Measurements from ENCODE around the gene VAMP8.

DNA sequence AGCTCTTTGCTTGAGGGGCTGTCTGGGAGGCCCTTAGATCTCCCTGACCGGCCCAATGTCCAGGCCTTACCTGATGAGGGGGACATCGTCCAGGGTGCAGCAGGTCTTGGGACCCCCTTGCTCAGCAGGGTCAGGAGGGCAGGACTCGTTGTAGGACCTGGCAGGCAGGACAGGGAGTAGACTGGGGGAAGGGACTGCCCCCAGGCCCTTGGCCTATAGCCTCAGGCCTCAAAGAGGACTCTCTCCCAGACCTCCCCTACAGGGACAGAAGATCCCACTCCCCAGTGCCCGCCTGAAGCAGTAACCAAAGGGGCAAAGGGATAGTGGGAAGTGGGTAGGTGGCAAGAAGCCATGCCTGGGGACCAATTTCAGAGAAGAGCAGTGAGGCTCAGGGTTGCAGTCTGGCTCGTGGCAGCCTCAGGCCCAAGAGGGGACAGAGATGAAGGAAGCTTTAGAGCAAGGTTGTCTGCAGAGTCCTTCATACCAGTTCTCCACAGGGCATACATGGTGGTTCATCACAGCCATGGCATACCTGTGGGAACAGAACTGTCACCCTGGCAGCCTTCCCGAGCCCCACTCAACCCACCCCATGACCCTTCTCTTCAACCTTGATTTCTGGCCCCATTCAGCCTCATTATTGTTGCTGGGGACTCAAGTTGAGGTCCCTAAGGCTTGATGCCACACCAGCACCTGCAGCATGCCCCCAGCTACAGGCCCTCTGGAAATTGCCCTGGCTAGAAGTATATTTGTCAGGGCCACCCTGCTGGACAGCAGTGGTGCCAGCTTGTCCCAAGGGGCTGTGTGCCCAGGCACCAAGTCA lies 23.8 kb downstream of the VAMP8 start:
- TF ChIP-seq JUND (IDR thresholded peaks at IDR 0.05): no peak
- TF ChIP-seq, protein P1, sequence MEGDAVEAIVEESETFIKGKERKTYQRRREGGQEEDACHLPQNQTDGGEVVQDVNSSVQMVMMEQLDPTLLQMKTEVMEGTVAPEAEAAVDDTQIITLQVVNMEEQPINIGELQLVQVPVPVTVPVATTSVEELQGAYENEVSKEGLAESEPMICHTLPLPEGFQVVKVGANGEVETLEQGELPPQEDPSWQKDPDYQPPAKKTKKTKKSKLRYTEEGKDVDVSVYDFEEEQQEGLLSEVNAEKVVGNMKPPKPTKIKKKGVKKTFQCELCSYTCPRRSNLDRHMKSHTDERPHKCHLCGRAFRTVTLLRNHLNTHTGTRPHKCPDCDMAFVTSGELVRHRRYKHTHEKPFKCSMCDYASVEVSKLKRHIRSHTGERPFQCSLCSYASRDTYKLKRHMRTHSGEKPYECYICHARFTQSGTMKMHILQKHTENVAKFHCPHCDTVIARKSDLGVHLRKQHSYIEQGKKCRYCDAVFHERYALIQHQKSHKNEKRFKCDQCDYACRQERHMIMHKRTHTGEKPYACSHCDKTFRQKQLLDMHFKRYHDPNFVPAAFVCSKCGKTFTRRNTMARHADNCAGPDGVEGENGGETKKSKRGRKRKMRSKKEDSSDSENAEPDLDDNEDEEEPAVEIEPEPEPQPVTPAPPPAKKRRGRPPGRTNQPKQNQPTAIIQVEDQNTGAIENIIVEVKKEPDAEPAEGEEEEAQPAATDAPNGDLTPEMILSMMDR (IDR thresholded peaks at IDR 0.05; ENCODE audit: low read depth, low read length, missing input control): no peak
- TF ChIP-seq YY1 (IDR thresholded peaks at IDR 0.05): no peak
- TF ChIP-seq, protein P2, sequence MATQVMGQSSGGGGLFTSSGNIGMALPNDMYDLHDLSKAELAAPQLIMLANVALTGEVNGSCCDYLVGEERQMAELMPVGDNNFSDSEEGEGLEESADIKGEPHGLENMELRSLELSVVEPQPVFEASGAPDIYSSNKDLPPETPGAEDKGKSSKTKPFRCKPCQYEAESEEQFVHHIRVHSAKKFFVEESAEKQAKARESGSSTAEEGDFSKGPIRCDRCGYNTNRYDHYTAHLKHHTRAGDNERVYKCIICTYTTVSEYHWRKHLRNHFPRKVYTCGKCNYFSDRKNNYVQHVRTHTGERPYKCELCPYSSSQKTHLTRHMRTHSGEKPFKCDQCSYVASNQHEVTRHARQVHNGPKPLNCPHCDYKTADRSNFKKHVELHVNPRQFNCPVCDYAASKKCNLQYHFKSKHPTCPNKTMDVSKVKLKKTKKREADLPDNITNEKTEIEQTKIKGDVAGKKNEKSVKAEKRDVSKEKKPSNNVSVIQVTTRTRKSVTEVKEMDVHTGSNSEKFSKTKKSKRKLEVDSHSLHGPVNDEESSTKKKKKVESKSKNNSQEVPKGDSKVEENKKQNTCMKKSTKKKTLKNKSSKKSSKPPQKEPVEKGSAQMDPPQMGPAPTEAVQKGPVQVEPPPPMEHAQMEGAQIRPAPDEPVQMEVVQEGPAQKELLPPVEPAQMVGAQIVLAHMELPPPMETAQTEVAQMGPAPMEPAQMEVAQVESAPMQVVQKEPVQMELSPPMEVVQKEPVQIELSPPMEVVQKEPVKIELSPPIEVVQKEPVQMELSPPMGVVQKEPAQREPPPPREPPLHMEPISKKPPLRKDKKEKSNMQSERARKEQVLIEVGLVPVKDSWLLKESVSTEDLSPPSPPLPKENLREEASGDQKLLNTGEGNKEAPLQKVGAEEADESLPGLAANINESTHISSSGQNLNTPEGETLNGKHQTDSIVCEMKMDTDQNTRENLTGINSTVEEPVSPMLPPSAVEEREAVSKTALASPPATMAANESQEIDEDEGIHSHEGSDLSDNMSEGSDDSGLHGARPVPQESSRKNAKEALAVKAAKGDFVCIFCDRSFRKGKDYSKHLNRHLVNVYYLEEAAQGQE (IDR thresholded peaks at IDR 0.05): peak; percentile 72
- TF ChIP-seq ATF3 (IDR thresholded peaks at IDR 0.05): no peak
- TF ChIP-seq HNF4A (conservative IDR thresholded peaks at IDR 0.05): no peak
- no peak for TF ChIP-seq TAF1 (conservative IDR thresholded peaks at IDR 0.05)
- no peak for TF ChIP-seq NR2F2 (IDR thresholded peaks at IDR 0.05)
- TF ChIP-seq FOXA2 (IDR thresholded peaks at IDR 0.05): no peak
- TF ChIP-seq MAX (IDR thresholded peaks at IDR 0.05): no peak
- no peak for TF ChIP-seq GABPA (IDR thresholded peaks at IDR 0.05 in 1 of 2, conservative IDR thresholded peaks at IDR 0.05 in 1 of 2)
- no peak for TF ChIP-seq RAD21 (IDR thresholded peaks at IDR 0.05)
- no peak for TF ChIP-seq EGR1 (IDR thresholded peaks at IDR 0.05; ENCODE audit: low read depth in 2 of 2)
- TF ChIP-seq, protein P3, sequence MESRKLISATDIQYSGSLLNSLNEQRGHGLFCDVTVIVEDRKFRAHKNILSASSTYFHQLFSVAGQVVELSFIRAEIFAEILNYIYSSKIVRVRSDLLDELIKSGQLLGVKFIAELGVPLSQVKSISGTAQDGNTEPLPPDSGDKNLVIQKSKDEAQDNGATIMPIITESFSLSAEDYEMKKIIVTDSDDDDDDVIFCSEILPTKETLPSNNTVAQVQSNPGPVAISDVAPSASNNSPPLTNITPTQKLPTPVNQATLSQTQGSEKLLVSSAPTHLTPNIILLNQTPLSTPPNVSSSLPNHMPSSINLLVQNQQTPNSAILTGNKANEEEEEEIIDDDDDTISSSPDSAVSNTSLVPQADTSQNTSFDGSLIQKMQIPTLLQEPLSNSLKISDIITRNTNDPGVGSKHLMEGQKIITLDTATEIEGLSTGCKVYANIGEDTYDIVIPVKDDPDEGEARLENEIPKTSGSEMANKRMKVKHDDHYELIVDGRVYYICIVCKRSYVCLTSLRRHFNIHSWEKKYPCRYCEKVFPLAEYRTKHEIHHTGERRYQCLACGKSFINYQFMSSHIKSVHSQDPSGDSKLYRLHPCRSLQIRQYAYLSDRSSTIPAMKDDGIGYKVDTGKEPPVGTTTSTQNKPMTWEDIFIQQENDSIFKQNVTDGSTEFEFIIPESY (IDR thresholded peaks at IDR 0.05): no peak
